Cardiac septum (tissue), 1 donor: ENCODE data around the gene SLC25A12. TPM values are rescaled to one million over a fixed set of nuclear protein-coding genes. Genes with fewer than 3 reads are reported as not detected.
"Not testable (repeated sequence)": the region's sequence is repeated elsewhere in the genome, so short reads cannot be mapped to it uniquely, and the experiment has no call there.

Experiments used
- DNase-seq: peaks from one replicate; pipeline ENCODE4 v3.0.0-alpha.2; 2020; ENCODE audit warnings: low spot score
- intact Hi-C: fragments of 100-400 bp; cut with DNase I; formaldehyde crosslinking; loops from one replicate; pipeline ENCODE4 v1.14.0; 2022
- total RNA-seq: library from RNA; stranded (reverse); fragmentation: NEBNext Ultra II Directional; extraction: Animal tissue kit (Norgen Biotek cat#: 25700); gene quantifications from one replicate; pipeline ENCODE4 v1.2.1, GENCODE V29; 2021
- donor health status: DM: no; HTN: no; CAD: no.

The SLC25A12 gene
- total RNA-seq, 1 donor from 2014 or later: 91.2 TPM

GRCh38 chr2:171836146-171836910, 57.7 kb downstream of the SLC25A12 start:
- intact Hi-C loops: no loop called here
- DNase-seq: no peak

DNA sequence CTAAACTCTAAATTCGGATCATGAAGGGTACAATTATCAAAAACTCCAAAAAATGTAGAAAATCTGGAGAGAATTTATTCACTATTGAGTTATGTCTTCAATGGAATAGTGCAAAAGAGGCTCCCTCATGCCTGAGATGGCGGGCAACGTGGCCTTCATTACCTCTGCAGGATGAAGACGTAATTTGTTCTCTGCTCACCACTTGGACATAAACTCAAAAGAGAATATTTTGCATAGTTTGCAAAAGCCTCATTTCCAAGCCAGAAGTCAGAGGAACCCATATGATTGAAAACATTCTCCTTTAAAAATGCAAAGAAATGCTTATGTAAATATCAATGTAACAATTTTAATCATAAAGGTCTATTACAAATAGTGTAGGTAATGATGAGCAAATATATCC, 58.7 kb downstream of the SLC25A12 start:
- no peak for DNase-seq
- intact Hi-C loops: no loop called here

DNA sequence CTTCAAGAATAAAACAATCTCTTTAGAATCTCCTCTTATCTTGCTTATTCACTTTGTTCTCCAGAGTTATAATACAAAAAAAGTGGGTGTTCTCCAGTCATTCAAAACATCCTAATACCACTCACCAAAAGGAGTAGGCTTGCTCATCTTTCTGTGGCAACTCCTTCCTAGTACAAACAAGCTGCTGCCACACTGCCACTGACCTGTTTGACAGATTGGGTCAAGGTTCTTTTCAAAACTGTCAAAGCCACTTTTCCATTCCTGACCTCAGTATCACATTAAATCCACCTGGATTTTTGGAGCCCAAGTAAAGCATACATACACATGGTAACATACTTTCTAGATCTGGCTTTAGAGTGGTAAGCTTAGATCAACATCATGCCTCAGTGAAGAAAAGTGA, 59.8 kb downstream of the SLC25A12 start:
- intact Hi-C loops: no loop called here
- DNase-seq: no peak

GRCh38 chr2:171832489-171832888, 61.6 kb downstream of the SLC25A12 start:
- intact Hi-C loops: no loop called here
- no peak for DNase-seq

DNA sequence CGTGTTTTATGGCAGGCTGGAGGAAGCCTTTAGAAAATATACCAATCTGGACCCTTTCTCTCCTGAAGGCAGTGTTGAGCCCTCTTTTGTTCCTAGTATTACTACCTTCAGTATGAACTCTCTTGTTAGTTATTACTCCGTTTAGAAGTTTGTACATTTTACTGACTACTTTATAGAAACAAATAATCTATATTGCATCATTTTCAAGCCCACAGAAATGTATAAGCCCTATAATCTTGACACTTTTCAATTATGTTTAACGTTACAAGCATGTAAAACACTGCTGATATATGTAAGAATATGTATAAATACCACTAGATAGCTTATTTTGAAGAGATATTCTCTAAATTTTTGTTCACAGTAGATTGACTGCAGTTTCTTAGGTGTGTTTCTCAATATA, 64.0 kb downstream of the SLC25A12 start:
- intact Hi-C loops: no loop called here

GRCh38 chr2:171824086-171824485, 70.0 kb downstream of the SLC25A12 start:
- intact Hi-C loops: no loop called here
- no peak for DNase-seq

More for the DNA sequence above, 64.0 kb downstream of the SLC25A12 start:
- no peak for DNase-seq

DNA sequence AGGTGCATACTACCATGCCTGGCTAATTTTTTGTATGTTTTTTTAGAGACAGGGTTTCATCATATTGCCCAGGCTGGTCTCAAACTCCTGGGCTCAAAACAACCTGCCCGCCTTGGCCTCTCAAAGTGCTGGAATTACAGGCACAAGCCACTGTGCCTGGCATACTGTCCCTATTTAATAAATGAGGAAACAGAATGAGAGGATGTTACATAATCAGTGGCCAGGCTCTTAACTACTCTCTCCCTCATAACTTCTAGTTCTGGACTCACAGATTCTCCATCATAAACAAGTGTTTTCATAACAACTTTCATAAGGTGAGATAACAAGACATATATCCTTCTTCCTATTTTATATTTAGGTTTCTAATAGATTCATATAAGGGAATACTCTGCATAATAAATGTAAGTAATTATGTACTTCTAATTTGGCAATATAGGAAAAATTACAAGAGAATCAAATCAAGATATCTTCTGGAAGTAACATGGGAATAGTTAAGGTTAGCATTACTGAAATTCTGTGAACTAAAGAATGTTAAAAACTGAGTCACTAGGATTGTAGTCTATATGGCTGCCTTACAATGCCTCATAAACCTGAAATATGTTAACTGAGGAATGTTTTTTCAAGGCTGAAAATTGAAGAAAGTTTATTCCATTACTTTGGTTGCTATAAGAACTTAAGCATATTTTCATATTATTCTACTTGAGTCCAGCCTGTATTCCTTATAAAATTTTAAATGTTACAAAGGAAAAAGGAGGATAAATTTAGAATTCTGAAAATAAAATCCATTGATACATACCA, 71.3 kb downstream of the SLC25A12 start:
- DNase-seq: no peak
- intact Hi-C loops: no loop called here

- DNase-seq: no peak
- intact Hi-C loops: loop anchor here (10.0 kb wide), 1 partner anchor 65 kb away; no protein-coding TSS in a partner anchor
Observed at GRCh38 chr2:171819453-171819852, 74.6 kb downstream of the SLC25A12 start.

DNA sequence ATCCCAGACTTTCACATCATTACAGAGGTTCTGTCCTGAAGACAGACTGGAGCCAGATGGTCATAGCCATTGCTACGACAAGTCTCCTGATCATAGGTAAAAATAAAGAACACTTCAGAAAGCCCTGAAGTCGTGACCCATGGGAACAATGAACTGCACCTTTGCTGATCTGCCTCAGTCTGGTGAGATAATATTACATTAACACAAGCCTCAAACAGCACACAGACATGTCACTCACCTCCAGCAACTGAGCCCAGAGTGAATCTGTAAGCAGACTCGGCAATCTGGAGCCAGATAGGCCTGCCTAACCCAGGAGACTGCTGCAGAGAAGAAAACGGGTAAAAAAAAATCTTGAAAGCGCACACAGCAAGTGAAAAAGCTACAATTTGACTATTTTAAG, 79.2 kb downstream of the SLC25A12 start:
- no peak for DNase-seq
- intact Hi-C loops: loop anchor here (5.0 to 10.0 kb wide), 2 partner anchors 70 to 287 kb away; partner anchors contain the start of gene DLX2

- intact Hi-C loops: loop anchor here (5.0 to 10.0 kb wide), 2 partner anchors 71 to 288 kb away; partner anchors contain the start of gene DLX2
Observed at GRCh38 chr2:171814174-171814573, 79.9 kb downstream of the SLC25A12 start.

GRCh38 chr2:171813729-171814128, 80.3 kb downstream of the SLC25A12 start:
- no peak for DNase-seq
- intact Hi-C loops: loop anchor here (5.0 to 10.0 kb wide), 2 partner anchors 71 to 289 kb away; partner anchors contain the start of gene DLX2

More at GRCh38 chr2:171814174-171814573, 79.9 kb downstream of the SLC25A12 start:
- DNase-seq: no peak

- DNase-seq: no peak
- intact Hi-C loops: loop anchor here (5.0 to 10.0 kb wide), 2 partner anchors 72 to 289 kb away; partner anchors contain the start of gene DLX2
Observed at GRCh38 chr2:171813126-171813525, 80.9 kb downstream of the SLC25A12 start.

DNA sequence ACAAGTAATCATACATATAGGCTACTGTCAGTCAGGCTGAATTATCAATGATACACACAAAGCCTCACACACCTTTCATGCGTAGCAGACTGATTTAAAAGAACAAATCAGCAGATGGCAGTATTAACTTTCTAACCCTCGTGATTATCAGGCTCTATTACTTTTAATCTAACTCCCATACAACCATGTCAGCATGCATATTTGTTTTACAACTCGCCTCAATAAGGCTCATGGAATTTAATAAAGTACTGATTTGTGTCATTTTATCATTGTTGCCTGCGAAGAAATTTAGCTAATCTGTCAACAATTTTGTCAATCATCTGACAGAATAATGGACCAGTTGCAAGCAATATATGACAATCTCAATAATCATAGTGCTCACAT, 82.8 kb downstream of the SLC25A12 start:
- no peak for DNase-seq
- intact Hi-C loops: loop anchor here (5.0 to 10.0 kb wide), 2 partner anchors 74 to 291 kb away; partner anchors contain the start of gene DLX2

GRCh38 chr2:171810422-171811244, 83.4 kb downstream of the SLC25A12 start:
- intact Hi-C loops: loop anchor here (5.0 to 10.0 kb wide), 2 partner anchors 74 to 292 kb away; partner anchors contain the start of gene DLX2
- DNase-seq: no peak

DNA sequence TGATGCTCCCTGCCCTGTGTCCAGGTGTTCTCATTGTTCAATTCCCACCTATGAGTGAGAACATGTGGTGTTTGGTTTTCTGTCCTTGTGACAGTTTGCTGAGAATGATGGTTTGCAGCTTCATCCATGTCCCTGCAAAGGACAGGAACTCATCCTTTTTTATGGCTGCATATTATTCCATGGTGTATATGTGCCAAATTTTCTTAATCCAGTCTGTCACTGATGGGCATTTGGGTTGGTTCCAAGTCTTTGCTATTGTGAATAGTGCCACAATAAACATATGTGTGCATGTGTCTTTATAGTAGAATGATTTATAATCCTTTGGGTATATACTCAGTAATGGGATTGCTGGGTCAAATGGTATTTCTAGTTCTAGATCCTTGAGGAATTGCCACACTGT, 85.2 kb downstream of the SLC25A12 start:
- intact Hi-C loops, DNase-seq: not testable (repeated sequence)

- intact Hi-C loops: no loop called here
- no peak for DNase-seq
Observed at GRCh38 chr2:171807831-171808393, 86.1 kb downstream of the SLC25A12 start.

- intact Hi-C loops: no loop called here
- no peak for DNase-seq
Observed at GRCh38 chr2:171807119-171807518, 86.9 kb downstream of the SLC25A12 start.

GRCh38 chr2:171804456-171804855, 89.6 kb downstream of the SLC25A12 start:
- intact Hi-C loops: no loop called here
- no peak for DNase-seq

DNA sequence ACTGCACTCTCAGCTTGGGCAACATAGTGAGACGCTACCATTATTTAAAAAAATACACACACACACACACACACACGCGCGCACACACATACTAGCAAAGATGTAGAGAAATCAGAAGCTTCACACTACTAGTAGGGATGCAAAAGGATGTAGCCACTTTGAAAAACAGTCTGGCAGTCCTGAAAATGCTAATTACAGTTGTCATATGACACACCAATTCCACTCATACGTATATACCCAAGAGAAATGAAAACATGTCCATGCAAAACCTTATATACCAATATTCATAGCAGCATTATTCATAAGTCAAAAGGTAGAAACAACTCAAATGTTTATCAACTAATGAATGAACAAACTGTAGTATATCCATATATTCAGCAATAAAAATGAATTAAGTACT, 90.3 kb downstream of the SLC25A12 start:
- no peak for DNase-seq
- intact Hi-C loops: no loop called here
